ENCODE measurements around the gene TCEA2. TPM values are rescaled to one million over a fixed set of nuclear protein-coding genes. Genes with fewer than 3 reads are reported as not detected.

The TCEA2 gene
- total RNA-seq, 1 donor from 2014 or later, result 38.8 TPM

DNA sequence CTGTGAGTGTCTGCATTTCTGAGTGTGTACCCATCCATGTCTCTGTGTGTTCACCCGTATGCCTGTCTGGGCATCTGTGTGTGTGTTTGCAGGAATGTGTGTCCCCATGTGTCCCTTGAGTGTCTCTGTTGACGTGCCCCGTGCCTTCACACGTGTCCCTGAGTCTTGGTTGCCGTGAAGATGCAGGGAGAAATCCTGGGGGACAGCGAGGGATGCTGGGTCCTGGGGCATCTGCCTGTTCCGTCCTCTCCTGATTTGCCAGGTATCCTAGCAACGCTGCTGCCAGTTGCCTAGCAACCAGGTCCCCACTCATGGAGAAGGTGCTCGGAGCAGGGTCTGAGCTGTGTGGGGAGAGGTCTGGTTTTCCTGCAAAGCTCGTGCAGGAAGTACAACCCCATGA, 27.2 kb downstream of the TCEA2 start:
- H3K27me3 ChIP-seq (ENCODE audit: low read depth), result peaks cover 14% of the 10 kb centered on the region
- H3K9me3 ChIP-seq, result no peaks in the 10 kb centered on the region
- TF ChIP-seq, protein P1, sequence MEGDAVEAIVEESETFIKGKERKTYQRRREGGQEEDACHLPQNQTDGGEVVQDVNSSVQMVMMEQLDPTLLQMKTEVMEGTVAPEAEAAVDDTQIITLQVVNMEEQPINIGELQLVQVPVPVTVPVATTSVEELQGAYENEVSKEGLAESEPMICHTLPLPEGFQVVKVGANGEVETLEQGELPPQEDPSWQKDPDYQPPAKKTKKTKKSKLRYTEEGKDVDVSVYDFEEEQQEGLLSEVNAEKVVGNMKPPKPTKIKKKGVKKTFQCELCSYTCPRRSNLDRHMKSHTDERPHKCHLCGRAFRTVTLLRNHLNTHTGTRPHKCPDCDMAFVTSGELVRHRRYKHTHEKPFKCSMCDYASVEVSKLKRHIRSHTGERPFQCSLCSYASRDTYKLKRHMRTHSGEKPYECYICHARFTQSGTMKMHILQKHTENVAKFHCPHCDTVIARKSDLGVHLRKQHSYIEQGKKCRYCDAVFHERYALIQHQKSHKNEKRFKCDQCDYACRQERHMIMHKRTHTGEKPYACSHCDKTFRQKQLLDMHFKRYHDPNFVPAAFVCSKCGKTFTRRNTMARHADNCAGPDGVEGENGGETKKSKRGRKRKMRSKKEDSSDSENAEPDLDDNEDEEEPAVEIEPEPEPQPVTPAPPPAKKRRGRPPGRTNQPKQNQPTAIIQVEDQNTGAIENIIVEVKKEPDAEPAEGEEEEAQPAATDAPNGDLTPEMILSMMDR (IDR thresholded peaks at IDR 0.05), result no peak
- intact Hi-C loops (cut with DNase I), result no loop called here
- no peak overlapping the region for H3K4me3 ChIP-seq
- no peaks in the 10 kb centered on the region for H3K36me3 ChIP-seq
- no peaks in the 10 kb centered on the region for H3K4me1 ChIP-seq
- no peak for ATAC-seq
- H3K27ac ChIP-seq, result no peak overlapping the region
- DNase-seq, result no peak

DNA sequence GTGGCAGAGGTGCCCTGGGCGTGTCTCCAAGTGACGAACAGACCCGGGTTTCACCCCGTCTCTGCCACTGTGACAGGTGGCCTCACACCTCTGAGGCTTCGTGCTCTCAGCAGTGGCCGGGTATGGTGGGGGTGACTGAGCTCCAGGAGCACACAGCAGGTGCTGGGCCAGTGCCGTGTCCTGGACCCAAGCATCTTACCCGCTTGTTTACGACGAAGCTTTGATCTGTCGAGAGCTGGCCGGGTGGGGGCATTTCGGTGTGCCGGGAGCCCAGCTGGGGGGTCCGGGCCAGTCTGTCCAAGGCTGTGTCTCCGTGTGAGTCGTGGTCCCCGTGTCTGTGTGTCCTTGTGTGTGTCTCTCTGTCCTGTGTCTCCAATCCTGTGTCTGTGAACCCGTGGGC, 28.3 kb downstream of the TCEA2 start:
- Histone ChIP-seq H3K9me3 (no peaks in the 10 kb centered on the region), H3K4me3 (no peak overlapping the region), H3K4me1 (no peaks in the 10 kb centered on the region), H3K27ac (no peak overlapping the region), H3K27me3 (ENCODE audit: low read depth) (peaks cover 7% of the 10 kb centered on the region), H3K36me3 (no peaks in the 10 kb centered on the region)
- TF ChIP-seq, protein P1 (IDR thresholded peaks at IDR 0.05), result no peak
- DNase-seq (no peak), ATAC-seq (no peak)
- intact Hi-C loops (cut with DNase I), result no loop called here

DNA sequence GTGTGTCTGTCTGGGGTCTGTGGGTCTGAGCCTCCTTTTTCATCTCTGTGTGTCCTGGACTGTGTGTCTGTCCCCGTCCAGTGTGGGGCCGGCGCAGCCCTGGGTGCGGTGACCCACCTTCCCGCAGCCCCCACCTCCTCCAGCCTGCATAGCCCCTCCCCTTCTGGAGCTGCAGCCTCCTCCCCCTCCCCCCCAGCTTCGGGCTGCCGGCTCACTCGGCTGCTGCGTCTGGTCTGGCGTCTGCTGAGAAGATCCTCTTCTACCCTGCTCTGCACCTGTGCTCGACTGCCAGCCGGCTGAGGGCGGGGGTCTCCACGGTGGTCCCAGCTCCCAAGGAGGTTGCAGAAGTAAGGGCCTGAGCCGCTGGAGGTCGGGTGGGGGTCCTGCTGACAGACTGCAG, 28.8 kb downstream of the TCEA2 start:
- DNase-seq (no peak), ATAC-seq (no peak)
- Histone ChIP-seq H3K36me3 (no peaks in the 10 kb centered on the region), H3K27me3 (ENCODE audit: low read depth) (peaks cover 4% of the 10 kb centered on the region), H3K27ac (no peak overlapping the region), H3K9me3 (no peaks in the 10 kb centered on the region), H3K4me1 (no peaks in the 10 kb centered on the region), H3K4me3 (no peak overlapping the region)
- TF ChIP-seq, protein P1 (IDR thresholded peaks at IDR 0.05), result no peak
- intact Hi-C loops (cut with DNase I), result no loop called here

DNA sequence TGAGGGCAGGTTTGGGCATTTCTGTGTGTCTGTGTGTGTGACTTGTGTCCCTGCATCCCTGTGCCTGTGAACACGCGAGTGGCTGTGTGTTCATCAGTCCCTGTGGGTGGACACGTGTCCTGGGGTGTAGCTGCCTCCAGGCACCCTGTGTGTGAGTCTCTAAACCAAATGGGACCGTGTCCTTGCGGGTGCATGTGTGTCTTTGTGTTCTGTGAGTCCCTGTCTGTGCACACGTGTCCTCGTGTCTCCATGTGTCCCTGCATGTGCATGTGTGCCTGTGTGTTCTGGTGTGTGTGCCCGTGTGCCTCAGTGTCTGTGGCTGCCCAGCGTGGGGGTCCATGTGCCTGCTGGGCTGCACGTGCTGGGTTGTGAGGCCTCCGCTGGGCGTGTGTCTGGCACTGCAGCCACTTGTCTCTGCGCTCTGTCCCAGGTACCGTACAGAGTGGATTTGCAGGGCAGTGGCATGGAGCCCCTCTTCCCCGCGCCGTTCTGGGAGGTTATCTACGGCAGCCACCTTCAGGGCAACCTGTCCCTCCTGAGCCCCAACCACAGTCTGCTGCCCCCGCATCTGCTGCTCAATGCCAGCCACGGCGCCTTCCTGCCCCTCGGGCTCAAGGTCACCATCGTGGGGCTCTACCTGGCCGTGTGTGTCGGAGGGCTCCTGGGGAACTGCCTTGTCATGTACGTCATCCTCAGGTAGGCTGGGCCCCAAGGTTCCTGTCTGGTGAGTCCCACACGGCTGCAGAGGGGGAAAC, 29.4 kb downstream of the TCEA2 start:
- ATAC-seq (peak in 1 of 2 donors; percentile 9), DNase-seq (no peak)
- Histone ChIP-seq H3K36me3 (no peaks in the 10 kb centered on the region), H3K27ac (no peak overlapping the region), H3K4me3 (no peak overlapping the region), H3K9me3 (no peaks in the 10 kb centered on the region), H3K4me1 (no peaks in the 10 kb centered on the region), H3K27me3 (ENCODE audit: low read depth) (peaks cover 4% of the 10 kb centered on the region)
- intact Hi-C loops (cut with DNase I), result no loop called here
- TF ChIP-seq, protein P1 (IDR thresholded peaks at IDR 0.05), result no peak

DNA sequence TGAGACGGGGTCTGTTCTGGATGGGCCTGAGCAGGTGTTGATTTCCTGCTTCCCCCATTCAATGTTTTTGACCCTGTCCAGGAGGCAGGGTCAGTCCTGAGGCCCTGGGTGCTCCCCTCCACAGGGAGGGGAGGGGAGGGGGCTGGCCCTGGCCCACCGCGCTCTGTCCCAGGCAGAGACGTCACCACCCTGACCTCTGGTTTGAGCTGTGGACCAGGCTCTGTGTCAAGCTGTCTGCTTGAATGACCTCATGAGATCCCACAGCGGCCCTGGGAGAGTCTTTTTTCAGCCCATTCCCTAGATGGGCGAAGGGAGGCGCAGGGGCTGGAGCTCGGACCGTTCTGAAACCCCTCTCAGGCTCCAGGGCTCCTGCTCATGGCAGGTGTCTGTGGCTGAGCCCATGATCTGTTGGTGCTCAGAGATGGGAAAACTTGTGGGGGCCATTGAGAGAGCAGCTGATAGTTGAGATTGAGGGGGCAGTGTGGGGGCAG, 30.1 kb downstream of the TCEA2 start:
- Histone ChIP-seq H3K4me1 (no peaks in the 10 kb centered on the region), H3K4me3 (no peak overlapping the region), H3K36me3 (no peaks in the 10 kb centered on the region), H3K27ac (no peak overlapping the region), H3K27me3 (ENCODE audit: low read depth) (peaks cover 4% of the 10 kb centered on the region), H3K9me3 (no peaks in the 10 kb centered on the region)
- ATAC-seq, result no peak
- TF ChIP-seq, protein P1 (IDR thresholded peaks at IDR 0.05), result no peak
- no peak for DNase-seq
- intact Hi-C loops (cut with DNase I), result no loop called here

All from lower lobe of right lung (tissue), 2 donors.